ENCODE data around the gene OR6J1. TPM values are rescaled to one million over a fixed set of nuclear protein-coding genes. Genes with fewer than 3 reads are reported as not detected.

OR6J1 gene
- total and polyA plus RNA-seq, 2 of the 13 experiments (the other 11 are each of a cell fraction or from before 2014, with no cell fraction given): not detected

DNA sequence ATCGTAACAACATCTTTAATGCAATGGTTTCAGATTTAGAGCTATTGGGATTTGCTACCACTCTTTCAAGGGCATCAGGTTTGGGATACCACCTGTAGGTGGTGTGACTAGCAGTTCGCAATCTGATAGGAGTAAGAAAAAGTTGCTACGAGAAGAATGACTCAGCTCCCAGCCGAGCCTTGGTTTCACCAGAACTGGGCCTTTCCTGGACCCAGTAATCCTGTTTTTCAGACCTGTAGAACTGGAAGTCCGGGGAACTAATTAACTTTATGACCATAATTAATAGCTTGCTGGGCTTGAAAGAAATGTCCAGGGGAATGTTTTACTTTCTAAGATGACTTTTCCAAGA lies 45.3 kb downstream of the OR6J1 start (continued):
- TF ChIP-seq, protein P1, sequence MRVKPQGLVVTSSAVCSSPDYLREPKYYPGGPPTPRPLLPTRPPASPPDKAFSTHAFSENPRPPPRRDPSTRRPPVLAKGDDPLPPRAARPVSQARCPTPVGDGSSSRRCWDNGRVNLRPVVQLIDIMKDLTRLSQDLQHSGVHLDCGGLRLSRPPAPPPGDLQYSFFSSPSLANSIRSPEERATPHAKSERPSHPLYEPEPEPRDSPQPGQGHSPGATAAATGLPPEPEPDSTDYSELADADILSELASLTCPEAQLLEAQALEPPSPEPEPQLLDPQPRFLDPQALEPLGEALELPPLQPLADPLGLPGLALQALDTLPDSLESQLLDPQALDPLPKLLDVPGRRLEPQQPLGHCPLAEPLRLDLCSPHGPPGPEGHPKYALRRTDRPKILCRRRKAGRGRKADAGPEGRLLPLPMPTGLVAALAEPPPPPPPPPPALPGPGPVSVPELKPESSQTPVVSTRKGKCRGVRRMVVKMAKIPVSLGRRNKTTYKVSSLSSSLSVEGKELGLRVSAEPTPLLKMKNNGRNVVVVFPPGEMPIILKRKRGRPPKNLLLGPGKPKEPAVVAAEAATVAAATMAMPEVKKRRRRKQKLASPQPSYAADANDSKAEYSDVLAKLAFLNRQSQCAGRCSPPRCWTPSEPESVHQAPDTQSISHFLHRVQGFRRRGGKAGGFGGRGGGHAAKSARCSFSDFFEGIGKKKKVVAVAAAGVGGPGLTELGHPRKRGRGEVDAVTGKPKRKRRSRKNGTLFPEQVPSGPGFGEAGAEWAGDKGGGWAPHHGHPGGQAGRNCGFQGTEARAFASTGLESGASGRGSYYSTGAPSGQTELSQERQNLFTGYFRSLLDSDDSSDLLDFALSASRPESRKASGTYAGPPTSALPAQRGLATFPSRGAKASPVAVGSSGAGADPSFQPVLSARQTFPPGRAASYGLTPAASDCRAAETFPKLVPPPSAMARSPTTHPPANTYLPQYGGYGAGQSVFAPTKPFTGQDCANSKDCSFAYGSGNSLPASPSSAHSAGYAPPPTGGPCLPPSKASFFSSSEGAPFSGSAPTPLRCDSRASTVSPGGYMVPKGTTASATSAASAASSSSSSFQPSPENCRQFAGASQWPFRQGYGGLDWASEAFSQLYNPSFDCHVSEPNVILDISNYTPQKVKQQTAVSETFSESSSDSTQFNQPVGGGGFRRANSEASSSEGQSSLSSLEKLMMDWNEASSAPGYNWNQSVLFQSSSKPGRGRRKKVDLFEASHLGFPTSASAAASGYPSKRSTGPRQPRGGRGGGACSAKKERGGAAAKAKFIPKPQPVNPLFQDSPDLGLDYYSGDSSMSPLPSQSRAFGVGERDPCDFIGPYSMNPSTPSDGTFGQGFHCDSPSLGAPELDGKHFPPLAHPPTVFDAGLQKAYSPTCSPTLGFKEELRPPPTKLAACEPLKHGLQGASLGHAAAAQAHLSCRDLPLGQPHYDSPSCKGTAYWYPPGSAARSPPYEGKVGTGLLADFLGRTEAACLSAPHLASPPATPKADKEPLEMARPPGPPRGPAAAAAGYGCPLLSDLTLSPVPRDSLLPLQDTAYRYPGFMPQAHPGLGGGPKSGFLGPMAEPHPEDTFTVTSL (CRISPR knock-in tag; IDR thresholded peaks at IDR 0.05; ENCODE audit: borderline replicate concordance): peak; percentile 20; the same call in 1 of the 2 replicates
- TF ChIP-seq, protein P2, sequence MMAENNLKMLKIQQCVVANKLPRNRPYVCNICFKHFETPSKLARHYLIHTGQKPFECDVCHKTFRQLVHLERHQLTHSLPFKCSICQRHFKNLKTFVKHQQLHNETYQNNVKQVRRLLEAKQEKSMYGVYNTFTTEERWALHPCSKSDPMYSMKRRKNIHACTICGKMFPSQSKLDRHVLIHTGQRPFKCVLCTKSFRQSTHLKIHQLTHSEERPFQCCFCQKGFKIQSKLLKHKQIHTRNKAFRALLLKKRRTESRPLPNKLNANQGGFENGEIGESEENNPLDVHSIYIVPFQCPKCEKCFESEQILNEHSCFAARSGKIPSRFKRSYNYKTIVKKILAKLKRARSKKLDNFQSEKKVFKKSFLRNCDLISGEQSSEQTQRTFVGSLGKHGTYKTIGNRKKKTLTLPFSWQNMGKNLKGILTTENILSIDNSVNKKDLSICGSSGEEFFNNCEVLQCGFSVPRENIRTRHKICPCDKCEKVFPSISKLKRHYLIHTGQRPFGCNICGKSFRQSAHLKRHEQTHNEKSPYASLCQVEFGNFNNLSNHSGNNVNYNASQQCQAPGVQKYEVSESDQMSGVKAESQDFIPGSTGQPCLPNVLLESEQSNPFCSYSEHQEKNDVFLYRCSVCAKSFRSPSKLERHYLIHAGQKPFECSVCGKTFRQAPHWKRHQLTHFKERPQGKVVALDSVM (CRISPR knock-in tag; IDR thresholded peaks at IDR 0.05): no peak
- no peak for TF ChIP-seq ZNF234 (CRISPR knock-in tag; conservative IDR thresholded peaks at IDR 0.05)
- TF ChIP-seq TRIM24 (CRISPR knock-in tag; IDR thresholded peaks at IDR 0.05): no peak
- TF ChIP-seq ZBTB3 (CRISPR knock-in tag; IDR thresholded peaks at IDR 0.05; ENCODE audit: borderline replicate concordance, low read depth): no peak
- TF ChIP-seq HMG20B (CRISPR knock-in tag; conservative IDR thresholded peaks at IDR 0.05): no peak
- no peak for TF ChIP-seq GTF2F1 (IDR thresholded peaks at IDR 0.05; ENCODE audit: low read length)
- no peak; the same call in 1 of the 2 replicates for TF ChIP-seq KMT2A (CRISPR knock-in tag; IDR thresholded peaks at IDR 0.05)
- TF ChIP-seq SRSF4 (IDR thresholded peaks at IDR 0.05; ENCODE audit: low read depth, low read length, poor library complexity, severe bottlenecking): no peak
- TF ChIP-seq RARA (CRISPR knock-in tag; IDR thresholded peaks at IDR 0.05): no peak
- TF ChIP-seq ZNF670 (CRISPR knock-in tag; IDR thresholded peaks at IDR 0.05; ENCODE audit: borderline replicate concordance): no peak
- no peak for TF ChIP-seq ZNF570 (CRISPR knock-in tag; IDR thresholded peaks at IDR 0.05; ENCODE audit: borderline replicate concordance)
- TF ChIP-seq DMAP1 (CRISPR knock-in tag; IDR thresholded peaks at IDR 0.05): peak; percentile 72; the same call in 1 of the 2 replicates
- no peak for TF ChIP-seq ZNF660 (CRISPR knock-in tag; IDR thresholded peaks at IDR 0.05; ENCODE audit: borderline replicate concordance, low read depth)
- TF ChIP-seq ZNF598 (CRISPR knock-in tag; IDR thresholded peaks at IDR 0.05; ENCODE audit: borderline replicate concordance): no peak
- TF ChIP-seq, protein P3, sequence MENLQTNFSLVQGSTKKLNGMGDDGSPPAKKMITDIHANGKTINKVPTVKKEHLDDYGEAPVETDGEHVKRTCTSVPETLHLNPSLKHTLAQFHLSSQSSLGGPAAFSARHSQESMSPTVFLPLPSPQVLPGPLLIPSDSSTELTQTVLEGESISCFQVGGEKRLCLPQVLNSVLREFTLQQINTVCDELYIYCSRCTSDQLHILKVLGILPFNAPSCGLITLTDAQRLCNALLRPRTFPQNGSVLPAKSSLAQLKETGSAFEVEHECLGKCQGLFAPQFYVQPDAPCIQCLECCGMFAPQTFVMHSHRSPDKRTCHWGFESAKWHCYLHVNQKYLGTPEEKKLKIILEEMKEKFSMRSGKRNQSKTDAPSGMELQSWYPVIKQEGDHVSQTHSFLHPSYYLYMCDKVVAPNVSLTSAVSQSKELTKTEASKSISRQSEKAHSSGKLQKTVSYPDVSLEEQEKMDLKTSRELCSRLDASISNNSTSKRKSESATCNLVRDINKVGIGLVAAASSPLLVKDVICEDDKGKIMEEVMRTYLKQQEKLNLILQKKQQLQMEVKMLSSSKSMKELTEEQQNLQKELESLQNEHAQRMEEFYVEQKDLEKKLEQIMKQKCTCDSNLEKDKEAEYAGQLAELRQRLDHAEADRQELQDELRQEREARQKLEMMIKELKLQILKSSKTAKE (CRISPR knock-in tag; IDR thresholded peaks at IDR 0.05; ENCODE audit: borderline replicate concordance): no peak
